ENCODE measurements around the gene CGNL1.
A peak's percentile ranks its signal among the peaks of the same experiment; 100 is the strongest.

CGNL1 gene

DNA sequence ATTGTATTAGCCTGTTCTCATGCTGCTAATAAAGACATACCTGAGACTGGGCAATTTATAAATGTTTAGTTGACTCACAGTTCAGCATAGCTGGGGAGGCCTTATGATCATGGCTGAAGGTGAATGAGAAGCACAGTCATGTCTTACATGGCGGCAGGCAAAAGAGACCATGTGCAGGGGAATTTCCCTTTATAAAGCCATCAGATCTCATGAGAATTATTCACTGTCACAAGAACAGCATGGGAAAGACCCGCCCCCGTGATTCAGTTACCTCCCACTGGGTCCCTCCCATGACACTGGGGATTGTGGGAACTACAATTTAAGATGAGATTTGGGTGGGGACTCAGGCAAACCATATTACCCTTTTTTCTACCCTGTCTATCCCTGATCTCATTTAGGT lies 163.9 kb downstream of the CGNL1 start:
- TF ChIP-seq, protein P1, sequence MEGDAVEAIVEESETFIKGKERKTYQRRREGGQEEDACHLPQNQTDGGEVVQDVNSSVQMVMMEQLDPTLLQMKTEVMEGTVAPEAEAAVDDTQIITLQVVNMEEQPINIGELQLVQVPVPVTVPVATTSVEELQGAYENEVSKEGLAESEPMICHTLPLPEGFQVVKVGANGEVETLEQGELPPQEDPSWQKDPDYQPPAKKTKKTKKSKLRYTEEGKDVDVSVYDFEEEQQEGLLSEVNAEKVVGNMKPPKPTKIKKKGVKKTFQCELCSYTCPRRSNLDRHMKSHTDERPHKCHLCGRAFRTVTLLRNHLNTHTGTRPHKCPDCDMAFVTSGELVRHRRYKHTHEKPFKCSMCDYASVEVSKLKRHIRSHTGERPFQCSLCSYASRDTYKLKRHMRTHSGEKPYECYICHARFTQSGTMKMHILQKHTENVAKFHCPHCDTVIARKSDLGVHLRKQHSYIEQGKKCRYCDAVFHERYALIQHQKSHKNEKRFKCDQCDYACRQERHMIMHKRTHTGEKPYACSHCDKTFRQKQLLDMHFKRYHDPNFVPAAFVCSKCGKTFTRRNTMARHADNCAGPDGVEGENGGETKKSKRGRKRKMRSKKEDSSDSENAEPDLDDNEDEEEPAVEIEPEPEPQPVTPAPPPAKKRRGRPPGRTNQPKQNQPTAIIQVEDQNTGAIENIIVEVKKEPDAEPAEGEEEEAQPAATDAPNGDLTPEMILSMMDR (IDR thresholded peaks at IDR 0.05; ENCODE audit: insufficient read depth, low read length, missing control alignments) = no peak
- ChIA-PET POLR2A (no interaction called here), CTCF (interaction anchor here (0.6 to 12.5 kb wide), 8 partner anchors 11 to 276 kb away, joined by 3 to 254 read pairs (median 22); no protein-coding TSS in a partner anchor)
- no peak overlapping the region for H3K4me3 ChIP-seq (ENCODE audit: low read depth, low read length)
- no peak for DNase-seq (ENCODE audit: low read depth, low spot score)

DNA sequence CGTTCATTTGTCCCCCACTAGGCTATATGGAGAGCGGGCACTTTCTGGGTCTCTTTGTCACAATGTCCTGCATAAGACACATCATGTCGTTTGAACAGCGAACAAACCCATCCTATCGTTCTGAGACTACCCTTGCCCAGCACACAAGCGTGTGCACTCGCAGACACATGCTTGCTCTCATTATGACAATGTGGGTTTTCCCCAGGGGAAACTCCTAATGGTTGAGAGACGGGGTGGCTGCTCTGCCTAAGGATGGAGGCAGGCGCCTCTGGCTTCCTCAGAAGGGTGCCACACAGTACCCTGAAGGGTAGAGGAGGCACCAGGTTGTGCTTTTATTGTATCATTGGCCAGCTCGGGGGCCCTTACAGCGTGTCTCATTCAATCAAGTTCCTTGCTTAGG lies 164.4 kb downstream of the CGNL1 start:
- POLR2A ChIA-PET = no interaction called here
- H3K4me3 ChIP-seq (ENCODE audit: low read depth, low read length) = no peak overlapping the region
- CTCF ChIA-PET = interaction anchor here (1.1 to 12.5 kb wide), 10 partner anchors 10 to 219 kb away, joined by 3 to 254 read pairs (median 22); no protein-coding TSS in a partner anchor
- DNase-seq (ENCODE audit: low read depth, low spot score) = no peak
- TF ChIP-seq, protein P1 (IDR thresholded peaks at IDR 0.05; ENCODE audit: insufficient read depth, low read length, missing control alignments) = no peak

DNA sequence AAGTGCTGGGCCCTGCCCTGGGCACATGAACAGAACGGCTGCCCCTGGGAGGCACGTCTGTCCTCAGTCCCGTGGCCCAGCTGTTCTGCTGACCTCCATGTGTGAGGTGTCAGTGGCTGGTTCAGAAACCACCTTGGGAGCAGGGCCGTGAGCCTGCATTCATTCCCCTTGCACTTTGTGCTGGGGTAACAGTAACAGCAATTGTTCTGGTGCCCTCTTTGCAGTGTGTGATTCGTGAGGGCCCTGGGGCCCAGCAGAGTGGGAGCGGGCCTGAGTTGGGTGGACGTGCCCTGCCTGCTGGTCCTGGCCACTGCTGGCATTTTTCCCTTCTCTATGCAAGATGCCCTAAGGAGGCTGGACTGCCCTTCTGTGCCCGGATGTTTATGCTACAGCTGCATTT lies 165.0 kb downstream of the CGNL1 start:
- DNase-seq (ENCODE audit: low read depth, low spot score) = no peak
- ChIA-PET CTCF (interaction anchor here (0.6 to 12.5 kb wide), 26 partner anchors 7 to 1050 kb away, joined by 3 to 254 read pairs (median 7); partner anchors contain the start of gene CGNL1), POLR2A (no interaction called here)
- TF ChIP-seq, protein P1 (IDR thresholded peaks at IDR 0.05; ENCODE audit: insufficient read depth, low read length, missing control alignments) = no peak
- H3K4me3 ChIP-seq (ENCODE audit: low read depth, low read length) = no peak overlapping the region

DNA sequence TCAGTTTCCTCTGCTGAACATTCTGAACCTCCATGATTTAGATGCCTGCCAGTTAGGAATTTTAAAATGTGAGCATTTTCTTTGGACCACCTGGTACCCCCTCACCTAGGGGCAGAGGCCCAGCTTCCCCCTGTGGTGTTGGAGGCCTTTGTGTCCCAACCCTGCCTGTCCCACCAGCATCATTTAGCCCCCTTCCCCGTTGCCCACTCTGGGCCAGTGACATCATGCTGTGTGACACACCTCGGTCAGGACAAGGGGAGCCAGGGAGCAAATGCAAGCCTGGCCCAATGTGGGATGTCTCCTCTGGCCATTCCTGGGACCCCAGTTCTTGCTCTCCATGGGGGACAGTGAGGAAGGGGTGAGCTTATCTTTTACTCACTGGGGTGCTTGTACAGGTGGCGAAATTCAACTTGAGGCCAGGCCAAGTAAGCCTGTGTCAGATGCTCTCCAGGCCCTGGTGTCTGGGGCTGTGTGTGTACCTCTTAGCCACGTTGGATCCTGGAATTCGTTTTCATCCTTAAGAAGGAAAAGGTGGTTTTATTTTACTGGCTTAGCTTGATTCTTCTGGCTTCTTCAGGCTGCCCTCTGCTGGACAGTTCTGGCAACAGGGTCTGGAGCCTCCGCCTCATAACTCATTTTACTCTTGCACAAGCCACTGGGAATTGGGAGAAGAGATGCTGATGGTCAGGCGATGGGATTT lies 165.7 kb downstream of the CGNL1 start:
- DNase-seq (ENCODE audit: low read depth, low spot score) = no peak
- TF ChIP-seq, protein P1 (IDR thresholded peaks at IDR 0.05; ENCODE audit: insufficient read depth, low read length, missing control alignments) = peak; percentile 84
- ChIA-PET POLR2A (interaction anchor here (0.6 kb wide), 1 partner anchor 14 kb away, joined by 3 read pairs; no protein-coding TSS in a partner anchor), CTCF (interaction anchor here (0.6 to 12.5 kb wide), 43 partner anchors 8 to 1050 kb away, joined by 3 to 254 read pairs (median 4); partner anchors contain the start of genes CGNL1 and TCF12)
- H3K4me3 ChIP-seq (ENCODE audit: low read depth, low read length) = no peak overlapping the region

DNA sequence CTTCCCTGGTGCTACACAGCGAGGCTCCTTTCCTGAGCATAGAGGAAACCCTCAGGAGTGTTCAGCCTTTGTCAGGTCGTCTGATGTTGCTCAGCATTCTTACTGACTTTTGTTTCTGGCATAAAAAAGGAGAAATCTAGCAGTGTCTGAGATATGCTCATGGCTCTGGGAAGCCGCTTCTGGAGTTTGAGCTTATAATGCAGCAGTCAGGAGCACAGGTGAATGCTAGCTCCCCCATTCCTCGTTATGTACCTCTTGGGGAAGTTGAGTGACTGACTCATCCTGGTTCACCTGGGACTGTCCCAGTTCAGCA lies 166.2 kb downstream of the CGNL1 start:
- no peak overlapping the region for H3K4me3 ChIP-seq (ENCODE audit: low read depth, low read length)
- POLR2A ChIA-PET = no interaction called here
- TF ChIP-seq, protein P1 (IDR thresholded peaks at IDR 0.05; ENCODE audit: insufficient read depth, low read length, missing control alignments) = no peak
- no peak for DNase-seq (ENCODE audit: low read depth, low spot score)
- CTCF ChIA-PET = interaction anchor here (0.8 to 12.5 kb wide), 40 partner anchors 8 to 1051 kb away, joined by 3 to 254 read pairs (median 4); partner anchors contain the start of genes CGNL1 and TCF12

DNA sequence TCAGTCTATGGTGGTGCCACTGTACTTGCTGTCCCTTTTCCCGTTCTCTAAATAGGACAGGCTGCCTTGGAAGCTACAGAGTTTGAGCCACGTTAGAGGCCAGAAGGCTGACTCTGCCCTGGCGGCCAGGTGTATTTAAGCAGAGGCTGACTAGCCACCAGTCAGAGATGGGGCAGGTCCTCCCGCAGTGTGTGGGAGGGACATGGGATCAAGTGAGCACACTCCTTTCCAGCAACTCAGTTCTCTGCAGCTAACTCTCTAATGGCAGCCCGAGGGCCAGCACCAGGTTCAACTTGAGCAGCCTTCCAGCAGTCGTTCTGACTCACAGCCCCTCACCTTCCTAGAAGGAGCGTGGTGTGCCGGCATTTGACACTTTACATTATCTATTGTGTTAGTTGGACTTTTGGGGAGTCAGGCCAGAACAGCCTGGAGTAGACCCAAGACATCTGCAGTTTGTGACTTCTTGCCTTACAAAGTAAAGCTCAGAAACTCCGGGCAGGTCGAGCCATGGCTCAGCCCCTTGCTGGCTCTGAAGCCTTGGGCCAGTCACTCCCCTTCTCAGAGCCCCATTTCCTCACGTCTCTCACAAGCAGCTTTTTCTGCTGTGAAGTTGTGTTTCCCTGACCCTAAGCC lies 168.7 kb downstream of the CGNL1 start:
- DNase-seq (ENCODE audit: low read depth, low spot score) = no peak
- no peak overlapping the region for H3K4me3 ChIP-seq (ENCODE audit: low read depth, low read length)
- POLR2A ChIA-PET = no interaction called here
- TF ChIP-seq, protein P1 (IDR thresholded peaks at IDR 0.05; ENCODE audit: insufficient read depth, low read length, missing control alignments) = no peak
- CTCF ChIA-PET = interaction anchor here (1.2 to 12.5 kb wide), 7 partner anchors 10 to 1054 kb away, joined by 3 to 254 read pairs (median 8); no protein-coding TSS in a partner anchor
